GM04504 (cell line): Measurements from ENCODE around the gene ZNF584.
A peak's percentile ranks its signal among the peaks of the same experiment; 100 is the strongest.

Experiments
- DNase-seq: peaks from one replicate; pipeline ENCODE4 v3.0.0-alpha.2; 2012; ENCODE audit warnings: low read depth

Gene ZNF584

DNA sequence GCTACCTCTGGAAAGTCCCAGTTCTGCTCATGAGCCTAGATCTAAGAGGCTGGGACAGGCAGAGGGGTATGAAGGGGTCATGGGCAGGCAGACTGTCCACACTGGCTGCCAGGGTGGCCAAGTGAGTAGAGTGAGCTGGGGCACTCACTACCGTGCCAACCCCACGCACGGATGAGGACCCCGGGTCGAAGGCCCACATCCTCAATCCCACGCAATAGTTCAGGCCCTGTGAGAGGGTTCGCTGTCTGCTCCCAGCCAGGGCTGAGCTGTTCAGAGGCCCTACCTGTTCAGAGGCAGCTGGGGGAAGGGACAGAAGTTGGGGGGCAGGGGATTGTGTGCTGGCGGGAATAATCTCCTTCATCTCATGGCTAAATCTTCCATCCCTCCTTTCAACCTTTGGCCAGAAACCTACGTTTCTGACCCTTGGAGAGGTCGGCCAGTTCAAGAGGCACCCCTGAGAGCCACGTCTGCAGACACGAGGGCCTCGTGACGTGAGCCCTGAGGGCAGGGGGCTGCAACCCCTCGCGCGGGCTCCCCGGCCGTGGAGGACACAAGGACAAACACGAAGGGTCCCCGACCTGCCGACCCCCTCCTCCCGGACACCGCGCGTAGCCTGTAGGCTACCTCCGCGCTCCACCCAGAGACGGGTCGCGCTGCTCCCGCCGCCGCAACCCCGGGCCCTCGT, 22.4 kb upstream of the ZNF584 start:
- no peak for DNase-seq

DNA sequence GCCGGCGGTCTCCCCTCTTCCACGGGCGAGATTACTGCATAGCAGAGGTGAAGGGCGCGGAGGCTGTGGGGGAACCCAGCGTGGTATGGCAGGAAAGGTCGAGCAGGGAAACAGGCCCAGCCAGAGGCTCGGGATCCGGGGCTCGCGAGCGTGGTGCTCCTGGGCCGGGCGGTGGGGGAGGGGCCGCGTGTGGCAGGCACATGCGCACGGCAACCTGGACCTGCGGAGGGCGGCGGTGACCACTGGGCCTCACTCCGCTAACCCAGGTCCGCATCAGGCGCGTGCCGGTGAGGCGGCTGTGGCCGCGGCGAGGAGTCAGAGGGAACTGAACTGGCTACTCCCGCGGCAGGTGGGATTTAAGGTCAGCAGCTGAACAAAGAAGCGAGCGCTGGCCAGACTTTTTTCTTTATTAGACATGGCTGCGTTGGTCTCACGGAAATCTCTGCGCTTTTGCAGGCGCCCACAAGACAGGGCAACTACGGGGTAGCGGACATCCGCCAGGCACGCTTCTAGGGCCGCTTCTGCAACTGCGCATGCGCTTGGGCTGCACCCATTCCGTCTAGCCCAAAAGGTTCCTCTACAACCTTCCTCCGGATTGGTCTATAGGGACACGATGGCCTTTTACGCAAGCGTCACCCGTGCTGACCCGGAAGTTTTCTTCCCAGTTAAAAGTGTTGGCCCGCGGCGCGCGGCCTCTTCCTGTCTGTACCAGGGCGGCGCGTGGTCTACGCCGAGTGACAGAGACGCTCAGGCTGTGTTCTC, 21.7 kb upstream of the ZNF584 start, which contains the start of gene RPS5:
Gene RPS5, plus strand, starts transcription at position 694 of the 762 bp plus-strand sequence. CDS start 869 bp downstream, outside the sequence.
- DNase-seq, result peak; percentile 96

DNA sequence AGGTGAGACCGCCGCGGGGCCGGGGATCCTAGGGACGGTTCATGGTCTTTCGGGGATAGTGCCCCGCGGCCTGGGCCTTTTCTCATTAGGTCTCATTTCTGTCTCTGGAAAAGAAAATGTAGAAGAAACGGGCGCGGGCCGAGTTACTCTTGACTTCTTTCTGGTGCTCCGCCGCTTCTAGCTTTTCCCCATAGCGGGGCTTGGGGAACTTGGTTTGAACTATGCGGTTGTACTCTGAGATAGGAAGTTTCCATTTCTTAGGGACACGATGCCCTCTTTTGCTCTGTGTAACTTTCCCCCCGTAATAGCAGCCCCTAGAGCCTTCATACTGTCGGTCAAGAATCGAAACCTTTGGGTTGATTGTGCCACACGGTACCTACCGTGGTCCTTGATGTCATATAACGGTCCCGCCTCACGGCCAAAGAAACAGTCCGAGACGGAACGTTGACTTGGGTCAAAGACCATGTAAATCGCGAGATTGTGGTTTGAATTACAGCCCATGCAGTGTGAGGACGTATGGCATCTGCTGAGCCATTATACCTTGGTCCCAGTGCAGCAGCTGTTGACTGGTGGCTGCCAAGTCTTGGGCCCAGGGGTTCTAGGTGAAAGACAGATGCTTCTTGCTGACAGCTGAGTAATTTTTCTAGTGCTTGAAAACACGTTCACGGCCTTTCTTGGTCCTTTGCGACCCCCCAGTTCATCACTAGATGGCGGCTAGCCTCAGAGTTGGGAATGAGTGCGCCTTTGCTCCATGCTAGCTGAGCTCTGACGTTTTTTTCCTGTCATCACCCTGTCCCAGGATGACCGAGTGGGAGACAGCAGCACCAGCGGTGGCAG, 20.9 kb upstream of the ZNF584 start:
- DNase-seq, result no peak

DNA sequence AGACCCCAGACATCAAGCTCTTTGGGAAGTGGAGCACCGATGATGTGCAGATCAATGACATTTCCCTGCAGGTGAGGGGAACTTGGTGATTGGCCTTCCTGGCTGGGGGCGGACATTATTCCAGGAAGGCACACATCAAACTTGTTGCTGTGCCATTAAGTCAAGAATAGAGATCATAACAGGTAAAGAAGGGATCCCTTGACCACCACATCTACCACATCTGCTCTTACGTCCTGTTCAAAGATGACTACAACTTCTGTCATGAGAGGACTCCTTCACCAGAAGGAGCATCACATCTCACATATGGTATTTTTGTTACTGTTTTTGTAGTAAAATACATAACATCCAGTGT, 20.3 kb upstream of the ZNF584 start:
- no peak for DNase-seq

DNA sequence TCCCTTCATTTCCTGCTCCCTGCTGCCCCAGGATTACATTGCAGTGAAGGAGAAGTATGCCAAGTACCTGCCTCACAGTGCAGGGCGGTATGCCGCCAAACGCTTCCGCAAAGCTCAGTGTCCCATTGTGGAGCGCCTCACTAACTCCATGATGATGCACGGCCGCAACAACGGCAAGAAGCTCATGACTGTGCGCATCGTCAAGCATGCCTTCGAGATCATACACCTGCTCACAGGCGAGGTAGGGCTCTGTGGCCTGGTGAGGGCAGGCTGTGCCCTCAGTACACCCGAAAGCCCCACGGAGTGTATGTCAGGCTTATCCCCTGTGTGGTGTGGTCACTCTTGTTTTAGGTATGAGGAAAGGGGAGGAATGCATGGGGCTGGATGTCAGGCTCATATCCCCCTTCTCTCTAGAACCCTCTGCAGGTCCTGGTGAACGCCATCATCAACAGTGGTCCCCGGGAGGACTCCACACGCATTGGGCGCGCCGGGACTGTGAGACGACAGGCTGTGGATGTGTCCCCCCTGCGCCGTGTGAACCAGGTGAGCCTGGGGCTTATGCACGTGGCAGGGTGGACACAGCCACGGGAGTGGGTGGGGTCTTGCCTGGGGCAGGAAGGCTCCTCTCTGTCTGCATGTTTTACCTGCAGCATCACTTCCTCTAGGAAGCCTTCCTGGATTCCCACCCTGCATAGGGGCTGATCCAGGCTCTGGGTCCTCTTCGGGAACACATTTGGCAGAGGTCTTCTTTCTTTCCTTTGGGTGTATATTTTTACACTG, 15.3 kb upstream of the ZNF584 start:
- no peak for DNase-seq

DNA sequence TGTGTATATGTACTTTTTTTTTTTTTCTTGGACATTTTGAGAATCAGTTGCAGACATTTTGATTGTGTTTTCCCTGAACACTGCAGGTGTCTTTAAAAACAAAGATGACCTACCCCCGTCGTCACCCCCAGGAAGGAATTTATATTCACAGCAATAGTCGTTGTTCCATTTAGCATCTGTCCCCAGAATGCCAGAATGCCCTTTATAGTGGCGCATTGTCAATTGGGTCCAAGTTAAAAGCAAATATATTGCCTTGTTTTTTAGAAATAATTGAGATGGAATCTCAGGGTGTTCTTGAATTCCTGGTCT, 14.8 kb upstream of the ZNF584 start:
- DNase-seq, result no peak

DNA sequence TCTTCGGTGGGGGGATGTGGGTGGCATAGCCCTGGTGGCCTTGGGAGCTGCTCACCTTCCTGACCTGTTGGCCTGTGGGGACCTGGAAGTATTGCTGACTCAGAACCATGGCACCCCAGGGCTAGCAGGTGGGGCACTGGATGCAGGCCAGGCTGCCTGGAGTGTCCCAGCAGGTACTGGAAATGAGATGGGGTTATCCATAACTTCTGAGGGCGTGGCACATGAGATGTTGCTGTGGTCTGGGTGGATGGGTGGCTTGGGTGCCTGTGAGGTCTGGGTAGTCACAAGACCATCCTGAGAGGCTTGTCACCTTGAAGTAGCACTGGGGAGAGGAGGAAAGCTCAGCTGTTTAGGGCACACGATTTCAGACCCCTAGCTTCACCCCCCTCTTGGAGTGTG, 13.6 kb upstream of the ZNF584 start:
- no peak for DNase-seq

DNA sequence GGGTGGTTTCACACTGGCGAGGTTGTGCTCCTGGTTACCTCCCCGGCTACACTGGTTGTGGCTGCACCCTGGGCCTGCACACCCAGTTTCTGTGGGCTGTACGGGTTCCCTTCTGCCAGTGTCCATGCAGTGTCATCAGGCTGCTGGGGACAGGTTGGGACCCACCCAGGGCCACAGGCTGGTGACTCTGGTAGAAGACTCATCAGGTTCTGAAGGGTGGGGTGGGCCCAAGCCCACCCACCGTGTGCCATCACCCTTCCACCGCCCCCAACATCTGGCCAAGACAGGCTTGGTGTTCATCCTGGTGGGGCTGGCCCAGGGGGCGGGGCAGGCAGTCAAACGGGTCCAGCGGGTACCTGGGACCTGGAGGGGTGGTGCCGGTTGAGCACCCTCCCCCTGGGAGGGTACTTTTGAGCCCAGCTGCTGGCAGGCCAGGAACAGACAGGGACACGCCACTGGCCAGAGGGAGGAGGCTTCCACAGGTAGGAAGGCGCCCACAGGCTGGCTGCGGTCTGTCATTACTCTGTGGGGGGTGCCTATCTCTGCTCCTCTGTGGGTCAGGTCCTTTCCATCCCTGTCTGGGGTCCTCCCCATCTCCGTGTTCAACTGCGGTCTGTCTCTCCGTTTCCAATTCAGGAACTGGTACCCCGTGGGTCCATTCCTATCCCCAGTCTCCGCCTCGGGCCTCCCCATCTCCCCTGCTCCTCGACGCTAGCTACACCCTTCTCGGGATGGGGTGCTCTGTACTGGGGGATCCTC, 13.1 kb upstream of the ZNF584 start, which contains the start of gene RNF225:
Gene RNF225, plus strand, starts transcription at position 437 of the 759 bp plus-strand sequence. CDS start 434 bp downstream, outside the sequence.
- no peak for DNase-seq

DNA sequence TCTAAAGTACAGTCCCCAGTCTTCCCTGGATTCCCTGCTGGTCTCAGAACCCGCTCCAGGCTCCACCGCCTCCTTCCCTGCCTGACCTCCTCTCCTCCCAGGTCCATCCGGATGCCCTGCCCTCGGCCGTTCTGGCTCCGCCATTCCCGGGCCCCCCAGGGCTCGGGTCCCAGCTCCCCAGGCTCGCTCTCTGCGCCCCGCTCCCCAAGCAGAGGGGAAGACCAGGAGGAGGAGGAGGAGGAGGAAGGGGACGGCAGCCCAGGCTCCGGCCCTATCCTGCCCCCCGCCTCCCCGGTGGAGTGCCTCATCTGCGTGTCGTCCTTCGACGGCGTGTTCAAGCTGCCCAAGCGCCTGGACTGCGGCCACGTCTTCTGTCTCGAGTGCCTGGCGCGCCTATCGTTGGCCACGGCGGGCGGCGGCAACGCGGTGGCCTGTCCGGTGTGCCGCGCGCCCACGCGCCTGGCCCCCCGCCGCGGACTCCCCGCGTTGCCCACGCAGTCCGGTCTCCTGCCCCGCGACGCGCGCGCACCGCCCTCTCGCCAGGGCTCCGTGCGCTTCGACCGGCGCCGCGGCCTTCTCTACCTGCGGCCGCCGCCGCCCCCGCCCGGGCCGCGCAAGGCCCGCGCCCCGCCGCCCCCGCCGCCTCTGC, 12.3 kb upstream of the ZNF584 start:
- no peak for DNase-seq

DNA sequence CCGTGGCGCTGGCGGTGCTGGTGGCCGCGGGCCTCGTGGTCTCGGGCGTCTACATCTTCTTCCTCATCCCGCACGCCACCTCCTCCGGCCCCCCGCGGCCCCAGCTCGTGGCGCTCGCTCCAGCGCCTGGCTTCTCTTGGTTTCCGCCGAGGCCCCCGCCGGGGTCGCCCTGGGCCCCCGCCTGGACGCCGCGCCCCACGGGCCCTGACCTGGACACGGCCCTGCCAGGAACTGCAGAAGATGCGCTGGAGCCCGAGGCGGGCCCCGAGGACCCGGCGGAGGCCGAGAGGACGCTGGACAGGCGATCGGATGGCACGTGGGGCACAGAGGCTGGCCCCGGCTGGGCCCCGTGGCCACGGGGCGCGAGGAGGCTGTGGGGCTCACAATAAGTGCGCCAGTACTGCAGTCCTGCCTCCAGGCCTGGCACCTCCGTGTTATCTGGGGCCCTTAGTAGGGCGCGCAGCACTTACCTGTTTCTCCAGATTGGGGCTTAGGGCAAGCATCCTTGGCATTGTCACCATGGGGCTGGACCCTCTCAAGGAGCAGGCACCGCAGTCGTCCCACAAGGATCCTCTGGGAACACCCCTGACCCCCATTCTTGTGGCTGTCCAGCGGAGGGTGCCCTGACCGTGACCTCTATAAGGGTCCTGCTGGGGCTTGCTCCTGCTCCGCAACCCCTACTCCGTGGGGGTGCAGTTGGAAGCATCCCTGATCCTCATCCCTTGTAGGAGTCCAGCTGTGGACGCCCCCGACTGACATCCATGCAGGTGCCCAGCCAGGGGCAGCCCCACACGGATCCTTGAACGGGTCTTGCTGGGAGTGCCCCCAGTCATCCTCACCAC, 11.5 kb upstream of the ZNF584 start:
- no peak for DNase-seq

DNA sequence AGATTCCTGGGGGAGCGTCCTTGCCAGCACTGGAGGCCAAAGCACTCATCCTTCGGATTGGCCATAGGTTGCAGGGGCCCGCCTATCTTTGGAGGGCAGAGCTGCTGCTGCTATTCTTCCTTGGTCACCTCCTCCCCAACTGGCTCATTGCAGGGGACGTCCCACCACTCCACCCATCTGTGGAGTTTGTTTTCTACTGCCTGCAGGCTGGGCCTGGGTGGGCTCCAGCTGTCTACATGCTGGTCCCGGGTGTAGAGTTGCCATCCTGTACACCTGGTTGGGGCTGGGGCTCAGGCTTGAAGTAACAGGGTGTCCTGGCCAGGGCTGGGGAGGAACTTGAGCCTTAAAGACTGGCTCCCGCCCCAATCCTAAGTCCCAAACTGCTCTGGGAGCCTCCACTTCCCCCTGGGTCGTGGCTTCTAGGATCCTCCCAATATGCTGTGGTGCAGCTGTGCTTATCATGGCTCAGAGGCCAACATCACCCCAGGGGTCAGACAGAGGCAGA, 10.9 kb upstream of the ZNF584 start:
- no peak for DNase-seq

DNA sequence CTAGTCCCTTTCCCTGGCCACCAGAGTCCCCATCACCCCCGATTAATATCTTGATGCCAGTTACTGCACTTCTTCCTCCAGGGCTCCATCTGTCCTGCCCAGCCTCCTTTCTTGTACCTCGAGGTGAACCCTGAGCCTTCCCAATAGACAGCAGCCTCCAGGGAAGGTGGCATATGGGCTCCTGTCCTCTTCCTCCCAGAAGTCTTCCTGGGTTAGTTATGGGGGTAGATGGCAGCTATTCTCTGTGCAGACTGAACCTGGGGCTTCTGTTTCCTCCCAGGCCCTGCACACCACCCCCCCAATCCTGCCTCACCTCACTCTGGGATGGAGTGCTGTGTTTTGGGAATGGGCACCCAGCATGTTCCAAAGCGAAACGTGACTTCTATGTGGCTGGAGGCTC, 10.4 kb upstream of the ZNF584 start:
- no peak for DNase-seq

DNA sequence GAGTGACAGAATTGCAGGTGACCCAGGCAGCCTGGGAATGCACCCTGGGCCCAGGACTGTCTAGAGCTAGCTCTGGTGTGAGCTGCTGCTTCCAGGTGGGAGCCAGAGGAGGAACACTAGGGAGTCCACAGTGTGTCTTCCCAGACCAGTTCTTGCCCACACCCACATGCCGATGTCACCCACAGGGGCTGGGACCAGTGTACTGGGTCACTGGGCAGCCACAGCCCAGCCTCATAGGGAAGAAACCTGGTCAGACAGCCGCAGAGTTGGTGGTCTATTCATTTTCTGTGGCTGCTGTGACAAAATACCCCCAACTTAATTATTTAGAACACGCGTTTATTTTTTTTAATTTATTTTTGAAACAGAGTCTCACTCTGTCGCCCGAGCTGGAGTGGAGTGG, 9.9 kb upstream of the ZNF584 start:
- DNase-seq, result no peak

DNA sequence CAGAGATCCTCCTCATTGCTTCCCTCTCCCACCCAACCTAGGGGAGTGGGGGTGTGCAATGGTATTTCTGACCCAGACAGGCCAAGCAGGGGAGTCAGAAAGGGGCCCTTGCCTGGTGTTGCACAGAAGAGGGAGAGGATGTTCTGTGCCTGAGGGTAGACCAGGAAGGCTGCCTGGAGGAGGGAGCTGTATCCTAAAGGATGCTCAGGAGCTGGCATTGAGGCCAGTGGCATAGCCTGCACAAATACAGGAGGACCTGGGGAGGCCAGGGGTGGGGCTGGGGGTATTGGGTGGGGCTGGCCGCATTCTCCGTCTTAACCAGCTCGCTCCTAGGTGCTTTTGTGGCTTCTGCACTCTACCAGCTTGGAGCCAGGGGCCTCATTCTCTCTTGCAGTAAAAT, 8.5 kb upstream of the ZNF584 start:
- no peak for DNase-seq

DNA sequence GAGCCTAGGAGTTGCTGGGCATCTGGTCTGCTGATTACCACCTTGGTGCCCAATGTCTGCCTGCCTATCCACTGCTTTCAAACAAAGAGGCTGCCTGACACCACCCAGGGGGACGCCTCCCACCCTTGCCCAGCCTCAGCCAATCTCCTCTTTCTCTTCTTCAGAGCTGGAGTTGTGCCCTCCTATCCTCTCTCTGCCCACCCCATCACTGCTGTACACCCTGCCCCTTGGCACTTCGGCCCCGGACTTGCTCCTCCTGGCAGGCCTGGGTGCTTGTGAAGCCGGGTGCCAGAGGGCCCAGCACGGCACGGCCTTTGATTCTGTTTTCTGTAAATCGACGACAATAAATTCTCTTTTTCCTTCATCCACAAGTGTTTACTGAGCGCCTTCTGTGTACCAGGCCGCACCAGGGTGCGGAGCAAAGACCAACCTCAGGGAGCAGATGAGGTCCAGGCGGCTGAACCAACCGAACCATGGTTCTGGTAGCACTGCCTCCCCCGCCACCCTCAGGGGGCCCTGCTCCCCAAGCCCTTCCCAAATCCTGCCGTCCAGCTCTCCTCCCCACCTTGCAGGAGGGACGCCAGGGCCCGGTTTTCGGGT, 8.0 kb upstream of the ZNF584 start:
- no peak for DNase-seq

DNA sequence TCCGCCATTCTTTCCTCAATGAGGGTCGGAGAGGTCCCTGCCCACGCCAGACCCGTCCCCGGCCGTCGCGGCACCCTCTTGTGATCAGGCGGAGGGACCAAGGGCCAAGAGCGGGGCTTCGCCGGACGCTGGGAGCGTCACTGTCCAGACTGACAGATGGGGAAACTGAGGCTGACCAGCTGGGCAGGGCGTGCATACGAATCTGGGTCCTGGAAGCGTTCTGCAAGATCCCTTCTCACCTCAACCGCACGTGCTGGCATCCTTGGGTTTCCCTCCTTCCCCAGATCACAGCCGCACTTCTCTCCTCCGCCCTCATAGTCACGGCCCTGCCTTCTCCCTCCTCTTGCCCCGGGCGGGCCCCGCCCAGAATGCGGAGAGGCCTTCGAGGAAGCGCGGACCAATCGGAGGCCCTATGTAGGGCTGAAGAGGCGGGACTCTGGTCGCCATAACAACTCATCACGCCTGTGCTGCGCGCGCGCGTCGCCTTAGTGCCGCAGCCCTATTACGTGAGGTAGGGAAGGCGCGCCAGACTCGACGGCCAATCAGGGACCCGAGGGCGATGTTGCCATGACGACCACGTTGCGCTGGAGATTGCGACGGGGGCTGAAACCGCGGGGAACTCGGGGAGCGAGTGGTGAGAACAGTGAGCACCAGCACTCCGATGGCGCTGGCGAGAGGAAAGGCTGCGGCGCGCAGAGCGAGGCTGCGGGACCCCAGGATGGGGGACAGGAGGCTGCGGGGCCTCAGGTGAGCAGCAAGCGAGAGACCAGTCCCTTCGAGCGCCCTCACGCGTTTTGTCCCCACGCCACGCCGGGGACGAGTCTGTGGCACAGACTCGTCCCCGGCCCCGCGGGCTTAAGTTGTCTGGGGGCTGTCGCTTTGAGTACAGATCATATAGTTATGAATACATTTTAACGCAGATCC, 7.3 kb upstream of the ZNF584 start:
- peak; percentile 98 for DNase-seq

DNA sequence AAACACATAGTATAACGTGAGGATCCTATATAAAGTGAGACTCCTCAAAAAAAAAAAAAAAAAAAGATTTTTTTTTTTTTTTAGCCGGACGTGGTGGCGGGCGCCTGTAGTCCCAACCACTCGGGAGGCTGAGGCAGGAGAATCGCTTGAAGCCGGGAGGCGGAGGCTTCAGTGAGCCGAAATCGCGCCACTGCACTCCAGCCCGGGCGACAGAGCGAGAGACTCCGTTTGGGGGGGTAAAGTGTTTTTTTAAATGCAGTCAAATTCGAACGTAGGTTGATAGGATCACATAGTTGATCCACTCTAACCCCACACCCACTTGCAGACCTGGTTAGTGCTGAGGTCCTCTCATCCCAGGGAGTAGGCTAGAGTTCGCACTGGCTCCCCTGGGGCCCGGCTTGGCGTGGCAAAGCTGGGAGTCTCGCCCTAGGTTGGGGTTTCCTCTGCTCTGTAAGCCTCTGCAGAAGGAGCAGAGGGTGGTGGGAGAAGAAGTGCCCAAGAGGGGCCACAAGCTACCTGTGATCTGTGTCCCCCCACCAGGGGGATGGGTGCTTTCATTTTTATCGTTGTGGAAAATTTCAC, 6.5 kb upstream of the ZNF584 start:
- DNase-seq, result no peak
